WTC11 (cell line): ENCODE data around the gene RRP36.

Experiments
- NR3C1 ChIP-seq: sonication (generic); formaldehyde crosslinking; conservative IDR thresholded peaks from 2 replicates; pipeline ENCODE4 v1.8.1; 2023; ENCODE audit warnings: low read depth, mild to moderate bottlenecking, missing genetic modification reagents
- TP53 ChIP-seq: sonication (generic); formaldehyde crosslinking; IDR thresholded peaks from 2 replicates; pipeline ENCODE4 v1.8.1; 2023; ENCODE audit warnings: mild to moderate bottlenecking, missing genetic modification reagents
- TF ChIP-seq, protein P1 (sequence below): fragments of 200-600 bp; IDR thresholded peaks from 2 replicates; pipeline ENCODE4 v1.8.0; 2022; ENCODE audit warnings: antibody characterized with exemption
- TF ChIP-seq, protein P2 (sequence below): sonication (generic); formaldehyde crosslinking; IDR thresholded peaks from 2 replicates; pipeline ENCODE4 v1.8.0; 2022; ENCODE audit warnings: mild to moderate bottlenecking, missing genetic modification reagents
- TF ChIP-seq, protein P3 (sequence below): sonication (generic); formaldehyde crosslinking; IDR thresholded peaks from 2 replicates; pipeline ENCODE4 v1.8.0; 2022; ENCODE audit warnings: mild to moderate bottlenecking, missing genetic modification reagents

DNA sequence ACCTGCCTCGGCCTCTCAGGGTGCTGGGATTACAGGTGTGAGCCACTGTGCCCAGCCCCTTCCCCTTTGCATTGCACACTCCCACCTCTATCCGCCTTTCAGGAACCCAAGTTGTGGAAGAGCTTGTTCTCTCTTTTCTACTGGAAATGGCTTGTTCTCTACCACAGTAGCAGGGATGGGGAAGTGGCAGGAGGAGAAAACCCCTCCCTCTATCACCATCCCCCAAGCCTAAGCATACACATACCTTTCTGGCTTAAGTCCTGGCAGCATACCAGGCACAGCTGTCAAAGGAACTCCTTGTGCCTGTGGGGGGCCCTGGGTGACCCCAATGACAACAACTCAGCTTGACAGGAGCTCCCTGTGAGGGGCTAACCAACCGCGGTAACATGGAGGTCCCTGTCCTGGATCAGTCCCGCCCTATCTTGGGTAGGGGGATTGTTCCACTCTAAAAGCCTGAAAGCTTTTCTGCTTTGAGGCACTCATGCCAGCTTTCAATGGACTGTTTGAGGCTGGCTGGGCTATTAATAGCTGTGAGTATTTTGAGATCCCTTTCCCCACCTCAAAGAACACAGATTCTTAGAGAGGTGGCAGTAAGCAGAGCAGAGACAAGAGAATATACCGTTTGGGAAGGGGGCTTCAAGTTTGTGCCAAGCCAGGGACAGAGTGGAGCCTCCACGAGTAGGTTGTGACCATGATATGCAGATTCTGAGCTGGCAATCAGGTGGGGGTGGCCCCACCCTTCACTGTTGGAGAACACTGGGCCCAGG lies 5.1 kb upstream of the RRP36 start:
- TF ChIP-seq, protein P1, sequence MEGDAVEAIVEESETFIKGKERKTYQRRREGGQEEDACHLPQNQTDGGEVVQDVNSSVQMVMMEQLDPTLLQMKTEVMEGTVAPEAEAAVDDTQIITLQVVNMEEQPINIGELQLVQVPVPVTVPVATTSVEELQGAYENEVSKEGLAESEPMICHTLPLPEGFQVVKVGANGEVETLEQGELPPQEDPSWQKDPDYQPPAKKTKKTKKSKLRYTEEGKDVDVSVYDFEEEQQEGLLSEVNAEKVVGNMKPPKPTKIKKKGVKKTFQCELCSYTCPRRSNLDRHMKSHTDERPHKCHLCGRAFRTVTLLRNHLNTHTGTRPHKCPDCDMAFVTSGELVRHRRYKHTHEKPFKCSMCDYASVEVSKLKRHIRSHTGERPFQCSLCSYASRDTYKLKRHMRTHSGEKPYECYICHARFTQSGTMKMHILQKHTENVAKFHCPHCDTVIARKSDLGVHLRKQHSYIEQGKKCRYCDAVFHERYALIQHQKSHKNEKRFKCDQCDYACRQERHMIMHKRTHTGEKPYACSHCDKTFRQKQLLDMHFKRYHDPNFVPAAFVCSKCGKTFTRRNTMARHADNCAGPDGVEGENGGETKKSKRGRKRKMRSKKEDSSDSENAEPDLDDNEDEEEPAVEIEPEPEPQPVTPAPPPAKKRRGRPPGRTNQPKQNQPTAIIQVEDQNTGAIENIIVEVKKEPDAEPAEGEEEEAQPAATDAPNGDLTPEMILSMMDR, result no peak
- TF ChIP-seq NR3C1 (CRISPR knock-in tag), result no peak
- TF ChIP-seq, protein P2, sequence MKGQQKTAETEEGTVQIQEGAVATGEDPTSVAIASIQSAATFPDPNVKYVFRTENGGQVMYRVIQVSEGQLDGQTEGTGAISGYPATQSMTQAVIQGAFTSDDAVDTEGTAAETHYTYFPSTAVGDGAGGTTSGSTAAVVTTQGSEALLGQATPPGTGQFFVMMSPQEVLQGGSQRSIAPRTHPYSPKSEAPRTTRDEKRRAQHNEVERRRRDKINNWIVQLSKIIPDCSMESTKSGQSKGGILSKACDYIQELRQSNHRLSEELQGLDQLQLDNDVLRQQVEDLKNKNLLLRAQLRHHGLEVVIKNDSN (CRISPR knock-in tag), result no peak
- TF ChIP-seq, protein P3, sequence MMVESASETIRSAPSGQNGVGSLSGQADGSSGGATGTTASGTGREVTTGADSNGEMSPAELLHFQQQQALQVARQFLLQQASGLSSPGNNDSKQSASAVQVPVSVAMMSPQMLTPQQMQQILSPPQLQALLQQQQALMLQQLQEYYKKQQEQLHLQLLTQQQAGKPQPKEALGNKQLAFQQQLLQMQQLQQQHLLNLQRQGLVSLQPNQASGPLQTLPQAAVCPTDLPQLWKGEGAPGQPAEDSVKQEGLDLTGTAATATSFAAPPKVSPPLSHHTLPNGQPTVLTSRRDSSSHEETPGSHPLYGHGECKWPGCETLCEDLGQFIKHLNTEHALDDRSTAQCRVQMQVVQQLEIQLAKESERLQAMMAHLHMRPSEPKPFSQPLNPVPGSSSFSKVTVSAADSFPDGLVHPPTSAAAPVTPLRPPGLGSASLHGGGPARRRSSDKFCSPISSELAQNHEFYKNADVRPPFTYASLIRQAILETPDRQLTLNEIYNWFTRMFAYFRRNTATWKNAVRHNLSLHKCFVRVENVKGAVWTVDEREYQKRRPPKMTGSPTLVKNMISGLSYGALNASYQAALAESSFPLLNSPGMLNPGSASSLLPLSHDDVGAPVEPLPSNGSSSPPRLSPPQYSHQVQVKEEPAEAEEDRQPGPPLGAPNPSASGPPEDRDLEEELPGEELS (CRISPR knock-in tag), result no peak
- no peak for TF ChIP-seq TP53
